Mammary epithelial cell (primary cell): ENCODE results near the gene SHFL.

Source experiments
- CTCF ChIP-seq, 2 donors: IDR thresholded peaks in 1 of 2; conservative IDR thresholded peaks in 1 of 2; 2 replicates each; pipeline ENCODE4 v1.5.1; 2011 to 2012; ENCODE audit warnings: inconsistent platforms in 2 of 2, low read length in 2 of 2, mild to moderate bottlenecking in 2 of 2, control low read depth in 1 of 2, low read depth in 1 of 2; ENCODE audit not compliant: insufficient read depth in 1 of 2; ENCODE audit errors: extremely low read depth in 1 of 2
- EZH2 ChIP-seq: IDR thresholded peaks from 2 replicates; pipeline ENCODE4 v1.6.1; 2012; ENCODE audit warnings: low read length, inconsistent platforms, borderline replicate concordance

GRCh38 chr19:10102787-10103236 is 16.7 kb downstream of the SHFL start:
- TF ChIP-seq CTCF (conservative IDR thresholded peaks at IDR 0.05 in 1 of 2, IDR thresholded peaks at IDR 0.05 in 1 of 2; ENCODE audit: extremely low read depth in 1 of 2, insufficient read depth in 1 of 2, low read depth in 1 of 2, low read length in 2 of 2) (no peak), EZH2 (no peak)
